Endometrium (tissue), 2 donors: Measurements from ENCODE around the gene ATXN7L3.

Experiments
- FAIRE-seq: peaks from 2 replicates; lab custom pipeline; 2012; peaks lifted over from hg19 to GRCh38; lab: Jason Lieb, UNC
- donor health status: control.
- donor health status: control.

ATXN7L3 gene

GRCh38 chr17:44218344-44219107 is 18.8 kb upstream of the ATXN7L3 start:
- no peak for FAIRE-seq

GRCh38 chr17:44217738-44218343 is 18.2 kb upstream of the ATXN7L3 start:
- no peak for FAIRE-seq

- no peak for FAIRE-seq
Observed at GRCh38 chr17:44216694-44217093, 17.0 kb upstream of the ATXN7L3 start.

- FAIRE-seq: no peak
Observed at GRCh38 chr17:44216173-44216572, 16.5 kb upstream of the ATXN7L3 start.

- no peak for FAIRE-seq
Observed at GRCh38 chr17:44214896-44215295, 15.2 kb upstream of the ATXN7L3 start.

- FAIRE-seq: no peak
Observed at GRCh38 chr17:44214230-44214494, 14.5 kb upstream of the ATXN7L3 start.

GRCh38 chr17:44213403-44214229 is 13.9 kb upstream of the ATXN7L3 start:
- no peak for FAIRE-seq

- FAIRE-seq: no peak
Observed at GRCh38 chr17:44212507-44213402, 13.1 kb upstream of the ATXN7L3 start.

GRCh38 chr17:44211281-44212265 is 11.9 kb upstream of the ATXN7L3 start:
- FAIRE-seq: no peak

- no peak for FAIRE-seq
Observed at GRCh38 chr17:44210342-44211192, 10.9 kb upstream of the ATXN7L3 start.

- FAIRE-seq: no peak
Observed at GRCh38 chr17:44209786-44210341, 10.2 kb upstream of the ATXN7L3 start.

GRCh38 chr17:44207743-44208142 is 8.1 kb upstream of the ATXN7L3 start:
- FAIRE-seq: no peak

GRCh38 chr17:44207319-44207718 is 7.6 kb upstream of the ATXN7L3 start:
- FAIRE-seq: no peak

- FAIRE-seq: no peak
Observed at GRCh38 chr17:44206825-44207155, 7.1 kb upstream of the ATXN7L3 start.

- no peak for FAIRE-seq
Observed at GRCh38 chr17:44205962-44206824, 6.5 kb upstream of the ATXN7L3 start.

- FAIRE-seq: no peak
Observed at GRCh38 chr17:44204441-44204882, 4.8 kb upstream of the ATXN7L3 start.

GRCh38 chr17:44203731-44204440 is 4.2 kb upstream of the ATXN7L3 start:
- FAIRE-seq: no peak

- FAIRE-seq: no peak
Observed at GRCh38 chr17:44202756-44203155, 3.1 kb upstream of the ATXN7L3 start.
